Skeletal muscle tissue (tissue), 4 donors: Measurements from ENCODE around the gene TMEM115. TPM values are rescaled to one million over a fixed set of nuclear protein-coding genes. Genes with fewer than 3 reads are reported as not detected.

ENCODE experiments used
- H3K27ac ChIP-seq: one replicate; pipeline ENCODE4 v1.7.0; 2013; ENCODE audit warnings: mild to moderate bottlenecking, low read depth, low read length, inconsistent platforms
- H3K27me3 ChIP-seq, 3 donors: one replicate each; pipeline ENCODE4 v1.7.0; 2013; ENCODE audit warnings: low read length in 3 of 3; ENCODE audit not compliant: control insufficient read depth in 3 of 3, insufficient read depth in 3 of 3
- H3K36me3 ChIP-seq, 3 donors: one replicate each; pipeline ENCODE4 v1.7.0; 2013; ENCODE audit warnings: low read length in 3 of 3; ENCODE audit not compliant: control insufficient read depth in 3 of 3, insufficient read depth in 3 of 3
- H3K4me1 ChIP-seq, 3 donors: one replicate each; pipeline ENCODE4 v1.7.0; 2013; ENCODE audit warnings: low read length in 3 of 3, mild to moderate bottlenecking in 3 of 3; ENCODE audit not compliant: control insufficient read depth in 3 of 3, insufficient read depth in 3 of 3
- H3K4me3 ChIP-seq, 3 donors: one replicate each; pipeline ENCODE4 v1.7.0; 2013; ENCODE audit warnings: low read length in 3 of 3
- H3K9ac ChIP-seq, 3 donors: one replicate each; pipeline ENCODE4 v1.7.0; 2013; ENCODE audit warnings: low read length in 3 of 3, mild to moderate bottlenecking in 3 of 3, moderate library complexity in 2 of 3, low read depth in 1 of 3
- H3K9me3 ChIP-seq, 3 donors: one replicate each; pipeline ENCODE4 v1.7.0; 2013; ENCODE audit warnings: low read length in 3 of 3; ENCODE audit not compliant: control insufficient read depth in 3 of 3
- total RNA-seq: library from RNA; depleted of rRNA; stranded (reverse); fragments of >200 nt; gene quantifications from one replicate; pipeline ENCODE4 v1.2.3, GENCODE V29; 2014
- donor health status: Osteomylitis.

Gene TMEM115
- total RNA-seq, 1 donor from 2014 or later: 24.5 TPM

DNA sequence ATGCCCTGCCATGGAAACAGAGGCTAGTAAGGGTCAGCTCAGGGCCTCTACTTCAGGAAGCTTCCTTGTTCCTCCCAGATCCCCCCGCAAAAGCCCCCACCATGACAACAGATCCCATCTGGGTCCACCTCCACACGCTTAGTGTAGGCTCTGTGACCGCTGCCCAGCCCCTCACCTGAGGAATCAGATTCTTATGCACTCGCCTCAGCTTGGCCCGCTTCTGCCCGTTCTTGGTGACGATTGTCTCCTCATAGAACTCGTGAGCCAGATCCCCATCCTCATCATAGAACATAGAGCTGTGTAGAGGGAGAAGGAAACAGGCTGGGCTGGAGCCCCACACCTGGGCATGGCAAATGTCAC, 33.2 kb downstream of the TMEM115 start:
- no peaks in the 10 kb centered on the region for H3K9me3 ChIP-seq
- peaks cover 29 to 53% (median 45%) of the 10 kb centered on the region in 3 donors for H3K4me1 ChIP-seq
- no peak overlapping the region for H3K9ac ChIP-seq
- no peak overlapping the region for H3K4me3 ChIP-seq
- H3K36me3 ChIP-seq: peaks cover 23 to 28% (median 27%) of the 10 kb centered on the region in 3 donors
- H3K27ac ChIP-seq: no peak overlapping the region
- no peaks in the 10 kb centered on the region for H3K27me3 ChIP-seq

DNA sequence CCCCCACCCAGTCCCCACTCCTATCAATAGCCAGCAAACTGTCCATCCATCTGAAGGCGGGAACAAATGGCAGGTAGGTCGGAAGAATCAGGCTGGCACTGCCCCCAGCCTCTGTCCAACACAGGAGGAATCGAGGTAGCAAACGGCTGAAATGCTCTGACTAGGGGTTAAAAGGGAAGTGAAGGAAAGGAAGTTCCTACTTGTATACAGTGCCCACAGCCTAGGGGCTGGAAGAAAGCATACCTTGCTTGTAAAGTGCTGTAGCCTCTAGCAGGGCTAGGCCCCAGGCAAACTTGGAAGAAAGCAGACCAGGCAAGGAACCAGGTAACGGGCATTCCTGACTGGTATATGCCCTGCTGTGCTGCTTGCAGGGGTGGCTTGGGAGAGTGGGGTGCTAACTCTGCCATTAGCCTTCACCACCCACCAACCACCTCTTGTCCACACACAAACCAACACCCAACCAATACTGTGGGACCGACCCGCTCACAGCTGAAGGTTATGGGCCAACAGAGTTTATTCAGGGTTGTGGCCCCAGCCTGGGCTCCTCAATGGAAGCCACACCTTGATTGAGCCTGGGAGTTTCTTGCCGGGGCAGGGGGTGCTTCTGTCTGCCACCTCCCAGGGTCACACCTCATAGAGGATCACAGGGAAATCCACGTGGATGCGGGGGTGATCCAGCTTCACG, 33.7 kb downstream of the TMEM115 start:
- Histone ChIP-seq H3K4me3 (no peak overlapping the region), H3K27ac (no peak overlapping the region), H3K36me3 (peaks cover 17 to 23% (median 22%) of the 10 kb centered on the region in 3 donors), H3K9me3 (no peaks in the 10 kb centered on the region), H3K27me3 (no peaks in the 10 kb centered on the region), H3K9ac (no peak overlapping the region), H3K4me1 (peaks cover 32 to 54% (median 46%) of the 10 kb centered on the region in 3 donors)

DNA sequence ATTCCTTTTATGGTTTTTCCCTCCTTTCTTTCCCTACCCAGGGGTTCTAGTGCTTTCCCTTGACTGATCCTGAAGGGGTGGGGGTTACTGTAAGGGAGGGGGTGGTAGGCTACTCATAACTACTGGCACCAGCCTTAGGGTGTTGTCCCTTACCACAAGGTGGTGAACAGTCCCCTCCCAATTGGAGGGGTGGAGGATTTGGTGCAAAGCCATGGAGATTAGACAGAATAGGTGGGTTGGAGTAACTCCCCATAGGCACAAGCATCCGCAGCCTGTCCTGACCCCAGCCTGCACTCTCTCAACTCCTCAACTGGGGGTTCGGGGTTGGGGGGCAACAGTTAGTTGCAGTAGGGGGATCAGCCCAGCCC, 34.2 kb downstream of the TMEM115 start:
- H3K27ac ChIP-seq: no peak overlapping the region
- peaks cover 37 to 60% (median 52%) of the 10 kb centered on the region in 3 donors for H3K4me1 ChIP-seq
- H3K9me3 ChIP-seq: no peaks in the 10 kb centered on the region
- no peak overlapping the region for H3K4me3 ChIP-seq
- H3K9ac ChIP-seq: no peak overlapping the region
- peaks cover 12 to 18% (median 16%) of the 10 kb centered on the region in 3 donors for H3K36me3 ChIP-seq
- no peaks in the 10 kb centered on the region for H3K27me3 ChIP-seq

DNA sequence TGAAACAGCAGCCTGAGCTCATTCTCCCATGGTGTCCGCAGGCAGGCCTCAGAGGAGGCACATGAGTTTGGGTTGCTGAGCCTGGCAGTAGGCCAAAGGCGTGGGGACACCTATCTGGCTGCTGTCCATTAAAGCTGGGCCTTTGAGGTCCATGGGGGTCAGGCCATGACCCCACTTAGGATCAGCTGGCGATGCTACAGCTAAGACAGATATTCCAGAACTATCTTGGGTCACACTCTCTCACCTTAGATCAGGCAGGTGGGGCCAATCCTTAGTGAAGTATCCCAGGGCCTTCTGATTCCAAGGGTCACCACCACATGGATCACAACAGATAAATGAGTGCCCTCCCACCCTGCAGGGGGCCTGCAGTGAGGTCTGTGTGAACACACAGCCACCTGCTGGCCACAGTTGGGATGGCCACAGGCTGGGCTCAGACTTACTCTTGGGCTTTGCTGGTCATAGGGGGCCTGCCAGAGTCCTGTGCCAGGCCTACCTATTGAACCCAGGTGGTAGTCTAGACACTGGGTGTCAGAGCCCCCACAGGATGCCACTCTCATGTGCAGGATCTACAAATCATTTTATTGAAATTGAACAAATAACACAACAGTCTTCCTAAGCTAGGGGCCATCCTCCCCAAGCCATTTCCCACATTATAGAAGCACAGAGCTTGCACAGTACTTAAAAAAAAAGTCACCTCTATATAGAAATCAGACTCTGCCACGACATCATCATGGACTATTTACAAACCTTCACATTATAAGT, 34.8 kb downstream of the TMEM115 start:
- peak overlapping the region; percentile 97 for H3K27ac ChIP-seq
- no peak overlapping the region for H3K4me3 ChIP-seq
- H3K9ac ChIP-seq: peak overlapping the region in 2 of 3 donors; percentile 10 to 25
- no peaks in the 10 kb centered on the region for H3K27me3 ChIP-seq
- peaks cover 43 to 65% (median 57%) of the 10 kb centered on the region in 3 donors for H3K4me1 ChIP-seq
- peaks cover 10 to 19% (median 14%) of the 10 kb centered on the region in 3 donors for H3K36me3 ChIP-seq
- no peaks in the 10 kb centered on the region for H3K9me3 ChIP-seq

DNA sequence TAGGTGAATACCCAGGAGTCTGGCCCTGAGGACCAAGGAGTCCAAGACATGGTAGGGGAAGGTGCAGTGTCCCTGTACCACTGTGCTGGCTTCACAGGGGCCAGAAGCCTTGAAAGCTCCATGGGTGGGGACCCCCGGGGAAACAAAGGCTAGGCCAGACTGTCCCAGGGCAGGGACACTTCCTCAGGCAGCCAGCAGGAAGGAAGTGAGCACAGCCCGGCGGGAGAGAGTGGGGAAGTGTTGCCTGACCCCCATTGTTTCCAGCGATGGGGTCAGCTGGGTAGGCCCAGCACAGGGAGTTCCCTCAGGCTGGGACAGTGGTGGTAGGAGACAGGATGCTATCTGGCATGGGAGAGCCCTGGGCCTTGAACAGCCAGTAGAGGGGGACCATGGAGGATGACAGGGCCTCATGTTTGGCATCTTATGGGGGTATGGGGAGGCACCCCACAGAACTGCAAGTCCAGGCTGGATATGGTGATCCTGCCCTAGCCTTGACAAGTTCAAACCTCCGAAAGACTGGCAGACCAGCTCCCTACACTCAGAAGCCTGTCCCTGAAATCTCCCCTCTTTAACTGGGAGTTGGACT, 35.6 kb downstream of the TMEM115 start:
- peaks cover 50 to 72% (median 64%) of the 10 kb centered on the region in 3 donors for H3K4me1 ChIP-seq
- no peaks in the 10 kb centered on the region for H3K27me3 ChIP-seq
- H3K36me3 ChIP-seq: peaks cover 17 to 27% (median 17%) of the 10 kb centered on the region in 3 donors
- H3K27ac ChIP-seq: peak overlapping the region; percentile 97
- no peaks in the 10 kb centered on the region for H3K9me3 ChIP-seq
- peak overlapping the region; percentile 8 to 16 (median 10) for H3K9ac ChIP-seq
- no peak overlapping the region for H3K4me3 ChIP-seq

DNA sequence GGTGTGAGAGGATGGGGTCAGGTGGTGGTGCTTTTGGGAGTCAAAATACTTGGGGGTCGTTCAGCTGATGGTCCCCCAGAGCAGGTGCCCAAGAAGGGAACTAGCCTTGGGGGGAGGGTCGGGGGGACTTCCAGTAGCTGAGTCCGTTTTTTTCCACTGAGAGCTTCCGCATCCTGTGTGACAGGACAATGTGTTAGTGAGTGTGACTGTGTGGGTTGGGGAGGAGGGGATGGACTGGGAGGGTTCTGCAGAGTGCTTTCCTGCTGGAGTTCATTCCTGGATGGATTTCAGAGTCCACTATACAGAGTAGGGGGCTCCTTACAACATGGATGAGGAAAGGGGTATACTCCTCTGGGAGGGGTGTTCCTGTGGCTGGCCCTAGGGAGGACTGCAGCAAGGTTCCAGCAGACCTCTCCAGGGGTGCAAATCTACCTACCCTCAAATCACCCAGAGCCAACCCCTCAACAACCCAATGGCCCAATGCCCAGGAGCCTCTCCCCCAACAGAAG, 36.2 kb downstream of the TMEM115 start:
- Histone ChIP-seq H3K27me3 (no peaks in the 10 kb centered on the region), H3K4me1 (peaks cover 51 to 72% (median 64%) of the 10 kb centered on the region in 3 donors), H3K27ac (peak overlapping the region; percentile 97), H3K9me3 (no peaks in the 10 kb centered on the region), H3K36me3 (peaks cover 22 to 33% (median 23%) of the 10 kb centered on the region in 3 donors), H3K9ac (peak overlapping the region in 2 of 3 donors; percentile 34 to 98), H3K4me3 (peak overlapping the region in 2 of 3 donors; percentile 23 to 91)

DNA sequence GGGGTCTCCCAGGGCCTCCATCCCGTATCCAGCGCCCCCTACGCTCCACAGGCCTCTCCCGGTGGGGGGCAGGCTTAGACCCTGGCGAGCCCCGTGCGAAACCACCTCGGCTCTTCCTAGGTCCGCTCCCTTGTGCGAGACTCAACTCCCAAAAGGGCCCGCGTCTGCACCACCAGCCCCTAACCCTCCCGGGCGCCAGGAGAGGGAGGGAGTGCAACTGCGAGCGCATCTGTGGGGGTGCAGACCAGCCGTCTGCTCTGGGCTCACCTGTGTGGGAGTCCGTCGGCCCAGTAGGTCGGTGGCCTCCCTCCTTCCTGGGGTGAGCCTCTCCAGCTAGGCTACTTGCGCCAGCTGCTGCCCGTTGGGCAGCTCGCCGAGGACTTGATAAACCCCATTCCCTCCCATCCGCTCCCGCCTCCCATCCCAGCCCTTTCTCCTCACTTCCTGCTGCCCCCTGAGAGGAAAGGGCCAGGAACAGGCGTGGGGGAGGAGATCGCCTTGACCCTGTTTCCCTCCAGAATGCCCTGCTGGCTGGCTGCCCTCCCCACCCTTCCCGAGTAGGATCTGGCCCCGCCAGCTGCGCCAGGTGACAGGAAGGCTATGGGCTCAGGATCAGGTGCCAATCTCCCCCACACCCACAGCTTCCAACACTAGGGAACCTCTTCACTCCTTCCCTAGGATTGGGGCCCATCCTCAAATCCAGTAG, 36.8 kb downstream of the TMEM115 start, which contains the start of gene HYAL2:
TSS of gene HYAL2 (minus strand) at position 360 of the 706 bp plus-strand sequence. CDS start 2,256 bp downstream, outside the sequence.
- peaks cover 55 to 76% (median 67%) of the 10 kb centered on the region in 3 donors for H3K4me1 ChIP-seq
- peak within 1 kb of the TSS; percentile 96 to 99 (median 98) for H3K9ac ChIP-seq
- H3K27me3 ChIP-seq: no peaks in the 10 kb centered on the region
- peaks cover 25 to 38% (median 26%) of the 10 kb centered on the region in 3 donors for H3K36me3 ChIP-seq
- peak within 1 kb of the TSS; percentile 97 for H3K27ac ChIP-seq
- H3K4me3 ChIP-seq: peak within 1 kb of the TSS; percentile 91 to 98 (median 92)
- no peaks in the 10 kb centered on the region for H3K9me3 ChIP-seq

DNA sequence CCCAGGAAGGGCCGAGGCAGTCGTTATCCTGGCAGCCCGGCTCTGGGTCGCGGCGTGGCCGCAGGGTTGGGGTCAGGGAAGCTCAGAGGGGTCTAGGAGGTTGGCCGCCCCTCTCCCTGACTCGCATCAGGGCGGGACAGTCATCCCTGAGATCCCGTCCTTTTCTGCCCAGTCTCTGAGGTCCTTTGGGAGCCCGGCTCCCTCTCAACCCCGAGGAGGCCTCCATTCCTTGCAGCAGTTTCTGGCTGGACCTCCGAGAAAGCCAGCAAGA, 37.3 kb downstream of the TMEM115 start:
- H3K9me3 ChIP-seq: no peaks in the 10 kb centered on the region
- H3K27ac ChIP-seq: peak overlapping the region; percentile 97
- H3K36me3 ChIP-seq: peaks cover 30 to 42% (median 30%) of the 10 kb centered on the region in 3 donors
- H3K9ac ChIP-seq: peak overlapping the region; percentile 71 to 98 (median 96)
- peak overlapping the region; percentile 69 to 92 (median 91) for H3K4me3 ChIP-seq
- peaks cover 55 to 76% (median 67%) of the 10 kb centered on the region in 3 donors for H3K4me1 ChIP-seq
- no peaks in the 10 kb centered on the region for H3K27me3 ChIP-seq

DNA sequence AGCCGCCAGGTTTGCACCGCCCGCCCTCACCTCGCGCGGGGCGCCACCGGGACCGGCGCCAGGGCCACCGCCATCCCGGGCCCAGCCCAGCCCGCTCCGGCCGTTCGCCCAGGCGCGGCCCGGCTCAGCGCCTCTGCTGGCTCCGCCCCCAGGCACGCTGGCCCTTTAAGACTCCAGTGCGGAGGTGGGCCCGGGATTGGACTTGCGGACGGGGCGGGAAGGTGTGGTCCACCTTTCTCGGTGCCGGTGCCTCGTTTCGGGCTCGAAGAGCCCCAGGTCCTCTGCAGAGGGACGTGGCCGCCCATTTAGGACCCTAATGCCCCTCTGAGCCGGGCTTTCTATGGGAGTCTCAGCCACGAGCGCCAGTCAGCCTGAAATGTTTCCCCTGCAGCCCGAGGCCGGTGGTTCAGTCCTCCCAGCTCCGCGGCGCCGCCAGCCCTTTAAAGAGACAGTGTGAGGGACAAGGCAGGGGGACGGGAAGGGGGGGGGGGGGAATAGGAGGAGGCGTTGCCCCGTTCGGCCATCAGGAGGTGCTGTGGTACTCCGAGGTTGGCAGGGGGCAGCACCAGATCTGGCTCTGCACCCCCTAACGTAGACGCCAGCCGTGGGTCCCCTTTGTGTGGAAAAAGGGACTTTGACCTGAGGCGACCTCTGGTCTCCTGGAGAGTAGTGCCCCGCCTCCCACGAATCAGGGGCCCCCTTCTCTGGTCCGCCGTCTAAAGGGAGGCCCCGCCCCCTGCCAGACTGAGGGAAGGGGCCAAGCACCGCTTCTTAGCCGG, 37.8 kb downstream of the TMEM115 start:
- peaks cover 31 to 43% (median 33%) of the 10 kb centered on the region in 3 donors for H3K36me3 ChIP-seq
- H3K9me3 ChIP-seq: no peaks in the 10 kb centered on the region
- H3K4me1 ChIP-seq: peaks cover 55 to 77% (median 68%) of the 10 kb centered on the region in 3 donors
- H3K27me3 ChIP-seq: no peaks in the 10 kb centered on the region
- H3K4me3 ChIP-seq: peak overlapping the region; percentile 91 to 98 (median 92)
- H3K9ac ChIP-seq: peak overlapping the region; percentile 96 to 99 (median 98)
- peak overlapping the region; percentile 97 for H3K27ac ChIP-seq
